H1 (cell line): ENCODE measurements around the gene CCSER2. TPM values are rescaled to one million over a fixed set of nuclear protein-coding genes. Genes with fewer than 3 reads are reported as not detected.

Source experiments
- CTCF ChIA-PET: fragments of 300-600 bp; sonication (Branson Sonifier 250); formaldehyde crosslinking; loops from one replicate; lab custom pipeline; 2021; ENCODE audit not compliant: partially characterized antibody; lab: Charles Lee
- POLR2A ChIA-PET: fragments of 300-600 bp; sonication (Branson Sonifier 250); formaldehyde crosslinking; loops from one replicate; lab custom pipeline; 2021; ENCODE audit warnings: inconsistent platforms; ENCODE audit not compliant: partially characterized antibody; lab: Charles Lee
- DNase-seq, 2 experiments: peaks; one replicate each; pipeline versions ENCODE4 v3.0.0 to v3.0.0-alpha.2; 2010 to 2022; ENCODE audit warnings: low spot score in 2 of 2, low read depth in 1 of 2, mixed read lengths in 1 of 2
- FAIRE-seq: peaks from 2 replicates; lab custom pipeline; 2011; peaks lifted over from hg19 to GRCh38; lab: Jason Lieb, UNC
- H2AFZ ChIP-seq: 2 replicates; pipeline ENCODE4 v1.8.1; 2012; ENCODE audit warnings: low read length, inconsistent platforms
- H2AK5ac ChIP-seq: 2 replicates; pipeline ENCODE4 v1.6.1; 2013; ENCODE audit warnings: low read depth, low read length
- H2BK120ac ChIP-seq: replicated peaks from 2 replicates; pipeline ENCODE3; 2013; ENCODE audit warnings: low read depth, low read length, inconsistent platforms
- H2BK12ac ChIP-seq: 2 replicates; pipeline ENCODE4 v1.6.1; 2013; ENCODE audit warnings: low read depth, low read length
- H2BK15ac ChIP-seq: 2 replicates; pipeline ENCODE4 v1.6.1; 2013; ENCODE audit warnings: low read length
- H2BK20ac ChIP-seq: 2 replicates; pipeline ENCODE4 v1.6.1; 2013; ENCODE audit warnings: low read length
- H2BK5ac ChIP-seq: 2 replicates; pipeline ENCODE4 v1.6.1; 2013; ENCODE audit warnings: low read depth, low read length
- H3K14ac ChIP-seq: 2 replicates; pipeline ENCODE4 v1.6.1; 2013; ENCODE audit warnings: inconsistent platforms; ENCODE audit not compliant: insufficient read length
- H3K18ac ChIP-seq: 2 replicates; pipeline ENCODE4 v1.6.1; 2013; ENCODE audit warnings: low read length; ENCODE audit errors: extremely low read depth
- H3K23ac ChIP-seq: 2 replicates; pipeline ENCODE4 v1.6.1; 2013; ENCODE audit warnings: inconsistent platforms; ENCODE audit not compliant: insufficient read length
- H3K23me2 ChIP-seq: 2 replicates; pipeline ENCODE4 v1.6.1; 2013; ENCODE audit warnings: low read depth, low read length
- H3K27ac ChIP-seq: 2 replicates; pipeline ENCODE4 v1.6.1; 2011; ENCODE audit warnings: low read depth, low read length, inconsistent platforms
- H3K27me3 ChIP-seq, 4 experiments: replicated peaks in 1 of 4; 1 replicate in 1 of 4; 2 replicates in 3 of 4; pipeline versions ENCODE4 v1.6.1 to v1.8.1; 2011 to 2013; ENCODE audit warnings: low read length in 3 of 4, mild to moderate bottlenecking in 3 of 4, inconsistent platforms in 2 of 4, mixed read lengths in 2 of 4, moderate library complexity in 1 of 4; ENCODE audit not compliant: control insufficient read depth in 3 of 4, insufficient read depth in 3 of 4; ENCODE audit errors: extremely low read depth in 1 of 4
- H3K36me3 ChIP-seq, 4 experiments: 2 replicates each; pipeline versions ENCODE4 v1.6.1 to v1.8.1; 2011 to 2013; ENCODE audit warnings: mild to moderate bottlenecking in 4 of 4, low read length in 3 of 4, moderate library complexity in 2 of 4, control low read depth in 1 of 4, inconsistent platforms in 1 of 4; ENCODE audit not compliant: insufficient read depth in 4 of 4, control insufficient read depth in 2 of 4
- H3K4ac ChIP-seq: replicated peaks from 2 replicates; pipeline ENCODE3; 2013; ENCODE audit warnings: low read length, low read depth, mixed read lengths, inconsistent platforms; ENCODE audit not compliant: insufficient read length
- H3K4me1 ChIP-seq, 4 experiments: replicated peaks in 1 of 4; 1 replicate in 1 of 4; 2 replicates in 3 of 4; pipeline versions ENCODE4 v1.6.1 to v1.8.1; 2011 to 2013; ENCODE audit warnings: low read length in 3 of 4, inconsistent platforms in 2 of 4, mixed read lengths in 1 of 4; ENCODE audit not compliant: insufficient read depth in 4 of 4, control insufficient read depth in 3 of 4
- H3K4me2 ChIP-seq, 2 experiments: 2 replicates each; pipeline versions ENCODE4 v1.6.1 to v1.8.1; 2011 to 2013; ENCODE audit warnings: low read depth in 2 of 2, low read length in 2 of 2, control low read depth in 1 of 2, inconsistent platforms in 1 of 2, mild to moderate bottlenecking in 1 of 2; ENCODE audit not compliant: insufficient read depth in 1 of 2
- H3K4me3 ChIP-seq, 4 experiments: fragments of 200-600, 300-600 bp in 1 of 4; sonication (generic), shearing (Covaris generic), sonication (Bioruptor Twin) in 1 of 4; 2 replicates each; pipeline versions ENCODE4 v1.5.1 to v1.8.1; 2011 to 2016; ENCODE audit warnings: low read length in 4 of 4, low read depth in 3 of 4, control low read depth in 2 of 4, inconsistent platforms in 2 of 4, mild to moderate bottlenecking in 2 of 4, mixed read lengths in 1 of 4, moderate library complexity in 1 of 4; ENCODE audit not compliant: insufficient read depth in 2 of 4; ENCODE audit errors: extremely low read depth in 1 of 4
- H3K56ac ChIP-seq: replicated peaks from 2 replicates; pipeline ENCODE3; 2013; ENCODE audit warnings: low read depth, mild to moderate bottlenecking, mixed read lengths, low read length, inconsistent platforms; ENCODE audit not compliant: insufficient read length
- H3K79me1 ChIP-seq: 2 replicates; pipeline ENCODE4 v1.6.1; 2013; ENCODE audit warnings: low read depth, low read length, control low read depth
- H3K79me2 ChIP-seq, 2 experiments: 2 replicates each; pipeline versions ENCODE4 v1.6.1 to v1.8.1; 2012 to 2013; ENCODE audit warnings: low read length in 2 of 2, mild to moderate bottlenecking in 2 of 2, inconsistent platforms in 1 of 2; ENCODE audit not compliant: insufficient read depth in 2 of 2, control insufficient read depth in 1 of 2
- H3K9ac ChIP-seq, 4 experiments: replicated peaks in 1 of 4; 1 replicate in 1 of 4; 2 replicates in 3 of 4; pipeline versions ENCODE4 v1.6.1 to v1.8.1; 2011 to 2013; ENCODE audit warnings: low read depth in 3 of 4, low read length in 3 of 4, control low read depth in 2 of 4, mild to moderate bottlenecking in 2 of 4, moderate library complexity in 2 of 4, inconsistent platforms in 1 of 4; ENCODE audit errors: extremely low read depth in 1 of 4
- H3K9me3 ChIP-seq, 2 experiments: 2 replicates each; pipeline versions ENCODE4 v1.6.1 to v1.8.1; 2012 to 2013; ENCODE audit warnings: mild to moderate bottlenecking in 2 of 2, moderate library complexity in 2 of 2, control low read depth in 1 of 2, inconsistent platforms in 1 of 2, low read depth in 1 of 2, low read length in 1 of 2, mixed read lengths in 1 of 2; ENCODE audit not compliant: insufficient read depth in 2 of 2
- H4K20me1 ChIP-seq, 2 experiments: replicated peaks in 1 of 2; 2 replicates each; pipeline versions ENCODE3 to v1.8.1; 2011 to 2013; ENCODE audit warnings: inconsistent platforms in 2 of 2, low read length in 2 of 2, mild to moderate bottlenecking in 1 of 2; ENCODE audit not compliant: insufficient read depth in 2 of 2, control insufficient read depth in 1 of 2
- H4K5ac ChIP-seq: 2 replicates; pipeline ENCODE4 v1.6.1; 2013; ENCODE audit warnings: low read length, low read depth, mixed read lengths, inconsistent platforms; ENCODE audit not compliant: insufficient read length
- H4K8ac ChIP-seq: 2 replicates; pipeline ENCODE4 v1.8.0; 2013; ENCODE audit warnings: mild to moderate bottlenecking, moderate library complexity, low read length, inconsistent platforms; ENCODE audit not compliant: insufficient read depth; ENCODE audit errors: extremely low read depth
- H4K91ac ChIP-seq: replicated peaks from 2 replicates; pipeline ENCODE3; 2013; ENCODE audit warnings: low read length, mixed read lengths, inconsistent platforms; ENCODE audit not compliant: insufficient read length
- CHD1 ChIP-seq: IDR thresholded peaks from 2 replicates; pipeline ENCODE4 v1.6.1; 2012; ENCODE audit warnings: low read depth, low read length, improper control_type of control experiment
- PHF8 ChIP-seq: fragments of 200-600 bp; sonication (generic); conservative IDR thresholded peaks from 2 replicates; pipeline ENCODE4 v1.7.1; 2012; ENCODE audit warnings: low read depth, mild to moderate bottlenecking, inconsistent platforms, low read length, moderate library complexity
- POU5F1 ChIP-seq: IDR thresholded peaks from 2 replicates; pipeline ENCODE4 v1.6.1; 2011; ENCODE audit warnings: low read depth, mild to moderate bottlenecking, low read length, moderate library complexity
- SRF ChIP-seq: IDR thresholded peaks from 2 replicates; pipeline ENCODE4 v1.6.1; 2011; ENCODE audit warnings: mild to moderate bottlenecking, low read depth, low read length, moderate library complexity
- WGBS, 2 experiments: shearing (Covaris generic) in 1 of 2; methylation state at CpG; one replicate each; pipeline versions ENCODE4 v1.1.6 to v1.1.7; 2013 to 2015; ENCODE audit warnings: low lambda C conversion rate in 2 of 2, mixed read lengths in 2 of 2, inconsistent platforms in 1 of 2, low coverage in 1 of 2, missing lambda C conversion rate in 1 of 2; ENCODE audit not compliant: insufficient replicate concordance in 2 of 2, insufficient coverage in 1 of 2, insufficient read length in 1 of 2; ENCODE audit errors: extremely low coverage in 1 of 2, missing lambda C conversion rate in 1 of 2; 5-methylcytosine and 5-hydroxymethylcytosine counted together
- polyA plus RNA-seq, 7 experiments: library from polyadenylated mRNA; depleted of rRNA in 3 of 7; stranded (reverse) in 5 of 7; unstranded in 2 of 7; fragments of >200 nt in 5 of 7; fragments of 200-250 nt in 2 of 7; gene quantifications; 1 replicate in 5 of 7; 2 replicates in 1 of 7; 4 replicates in 1 of 7; pipeline versions ENCODE4 v1.2.1 to v1.2.3, GENCODE V29; 2011 to 2013; ENCODE audit warnings: missing spikeins in 2 of 7, mixed read lengths in 2 of 7
- total RNA-seq: library from RNA; stranded (reverse); fragmentation: NEBNext Ultra II Directional; extraction: Animal tissue kit (Norgen Biotek cat#: 25700); gene quantifications from 2 replicates; pipeline ENCODE4 v1.2.1, GENCODE V29; 2021
- TF ChIP-seq, protein P1 (sequence below): IDR thresholded peaks from 2 replicates; pipeline ENCODE4 v1.6.1; 2011; ENCODE audit warnings: low read depth, mild to moderate bottlenecking, low read length; ENCODE audit not compliant: insufficient read depth

CCSER2 gene
- total and polyA plus RNA-seq, 2 of the 8 experiments (the other 6 are each of a cell fraction or from before 2014, with no cell fraction given): 6.9 to 30.5 TPM

DNA sequence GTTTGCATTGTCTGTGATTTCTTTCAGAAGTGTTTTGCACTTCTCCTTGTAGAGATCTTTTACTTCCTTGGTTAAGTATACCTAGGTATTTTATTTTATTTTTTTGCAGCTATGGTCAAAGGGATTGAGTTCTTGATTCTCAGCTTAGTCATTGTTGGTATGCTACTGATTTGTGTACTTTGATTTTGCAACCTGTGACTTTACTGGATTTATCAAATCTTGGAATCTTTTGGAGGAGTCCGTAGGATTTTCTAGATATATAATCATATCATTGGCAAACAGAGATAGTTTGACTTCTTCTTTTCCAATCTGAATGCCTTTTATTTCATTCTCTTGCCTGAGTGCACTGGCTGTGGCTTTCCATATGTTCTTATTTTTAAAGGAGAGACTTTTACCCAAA, 41.9 kb downstream of the CCSER2 start:
- TF ChIP-seq POU5F1 (no peak), CHD1 (no peak), PHF8 (no peak), SRF (no peak)
- TF ChIP-seq, protein P1, sequence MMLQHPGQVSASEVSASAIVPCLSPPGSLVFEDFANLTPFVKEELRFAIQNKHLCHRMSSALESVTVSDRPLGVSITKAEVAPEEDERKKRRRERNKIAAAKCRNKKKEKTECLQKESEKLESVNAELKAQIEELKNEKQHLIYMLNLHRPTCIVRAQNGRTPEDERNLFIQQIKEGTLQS: no peak
- 90% methylated on average over 1 of the region's 1 CpG; no CpG with 5 or more reads in 1 of the 2 experiments for WGBS, 2 experiments
- Histone ChIP-seq H3K4me2 (no peak overlapping the region), H3K23me2 (no peaks in the 10 kb centered on the region), H3K18ac (no peak overlapping the region), H3K23ac (no peak overlapping the region), H2BK120ac (no peak overlapping the region), H2BK12ac (no peak overlapping the region), H3K9ac (no peak overlapping the region), H3K56ac (no peak overlapping the region), H3K4me1 (peaks cover 0 to 4% (median 0%) of the 10 kb centered on the region in 4 experiments; a peak in 1 of 7 replicates), H4K8ac (no peak overlapping the region), H3K4me3 (no peak overlapping the region), H3K4ac (no peak overlapping the region), H3K14ac (no peak overlapping the region), H2BK20ac (no peak overlapping the region), H3K36me3 (peaks cover 0 to 2% (median under 1%) of the 10 kb centered on the region in 4 experiments; a peak in 2 of 8 replicates), H4K91ac (no peak overlapping the region), H2AFZ (no peak overlapping the region), H4K20me1 (peaks cover 2% of the 10 kb centered on the region in 2 experiments), H2BK15ac (no peak overlapping the region), H3K27me3 (peaks cover 0 to 1% (median 0%) of the 10 kb centered on the region in 4 experiments; a peak in 1 of 7 replicates), H3K27ac (no peak overlapping the region), H4K5ac (no peak overlapping the region), H3K79me2 (peaks cover 0 to 21% of the 10 kb centered on the region in 2 experiments; a peak in 2 of 4 replicates), H3K79me1 (no peaks in the 10 kb centered on the region; the same call in 1 of the 2 replicates), H3K9me3 (no peaks in the 10 kb centered on the region), H2AK5ac (no peak overlapping the region), H2BK5ac (no peak overlapping the region)
- FAIRE-seq (no peak), DNase-seq (no peak)
- CTCF ChIA-PET: interaction anchor here (1.1 to 7.8 kb wide), 4 partner anchors 103 to 167 kb away, joined by 3 to 139 read pairs (median 8); no protein-coding TSS in a partner anchor
- POLR2A ChIA-PET: no interaction called here
